Measurements from ENCODE around the gene STAP1.

STAP1 gene

DNA sequence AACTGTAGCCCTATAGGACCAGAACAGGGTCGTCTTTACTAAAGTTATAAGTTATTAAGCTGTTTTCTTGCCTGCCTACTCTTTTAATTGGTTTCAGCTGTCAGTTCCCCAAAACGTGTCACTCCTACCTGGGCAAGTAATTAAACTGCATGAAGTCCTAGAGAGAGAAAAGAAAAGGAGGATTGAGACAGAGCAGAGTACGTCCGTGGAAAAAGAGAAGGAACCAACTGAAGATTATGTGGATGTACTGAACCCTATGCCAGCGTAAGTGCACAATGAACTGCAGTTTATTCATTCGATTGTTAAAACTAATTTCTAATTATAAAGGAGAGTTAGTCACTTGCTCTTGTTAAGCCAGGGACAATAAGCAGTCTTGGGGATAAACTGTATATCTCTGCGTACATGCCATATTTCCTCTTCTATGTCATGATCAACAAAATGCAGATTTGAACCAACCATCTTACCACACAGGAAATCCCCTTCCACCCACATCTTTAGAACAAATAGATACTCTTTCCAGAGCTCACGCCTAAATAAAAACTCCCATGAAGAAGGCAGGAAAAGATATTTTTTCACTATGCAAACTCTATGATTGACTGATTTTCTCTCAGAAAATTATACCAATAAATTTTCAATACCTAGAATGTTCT is 22.8 kb downstream of the STAP1 start:
- Histone ChIP-seq H3F3A (ENCODE audit: control insufficient read depth, insufficient read depth) (no peaks in the 10 kb centered on the region; the same call in 1 of the 2 replicates), H3K4me1 (ENCODE audit: control insufficient read depth, low read length) (peaks cover 11% of the 10 kb centered on the region), H3K27ac (ENCODE audit: low read depth, low read length) (no peak overlapping the region), H3K4me2 (ENCODE audit: low read length) (no peak overlapping the region), H3K9me2 (replicated peaks; ENCODE audit: control insufficient read depth, low read length) (no peaks in the 10 kb centered on the region), H3K27me3 (ENCODE audit: control insufficient read depth, low read length) (no peaks in the 10 kb centered on the region), H3K9me3 (ENCODE audit: control insufficient read depth, insufficient read depth, low read length) (no peaks in the 10 kb centered on the region), H3K4me3 (ENCODE audit: low read length) (no peak overlapping the region), H3K36me3 (ENCODE audit: control insufficient read depth, low read length) (peaks cover 95% of the 10 kb centered on the region), H4K20me1 (ENCODE audit: control insufficient read depth, insufficient read depth, low read depth, low read length) (no peaks in the 10 kb centered on the region), H3K79me2 (ENCODE audit: control insufficient read depth, low read length) (peaks cover 22% of the 10 kb centered on the region)
- TF ChIP-seq, protein P1, sequence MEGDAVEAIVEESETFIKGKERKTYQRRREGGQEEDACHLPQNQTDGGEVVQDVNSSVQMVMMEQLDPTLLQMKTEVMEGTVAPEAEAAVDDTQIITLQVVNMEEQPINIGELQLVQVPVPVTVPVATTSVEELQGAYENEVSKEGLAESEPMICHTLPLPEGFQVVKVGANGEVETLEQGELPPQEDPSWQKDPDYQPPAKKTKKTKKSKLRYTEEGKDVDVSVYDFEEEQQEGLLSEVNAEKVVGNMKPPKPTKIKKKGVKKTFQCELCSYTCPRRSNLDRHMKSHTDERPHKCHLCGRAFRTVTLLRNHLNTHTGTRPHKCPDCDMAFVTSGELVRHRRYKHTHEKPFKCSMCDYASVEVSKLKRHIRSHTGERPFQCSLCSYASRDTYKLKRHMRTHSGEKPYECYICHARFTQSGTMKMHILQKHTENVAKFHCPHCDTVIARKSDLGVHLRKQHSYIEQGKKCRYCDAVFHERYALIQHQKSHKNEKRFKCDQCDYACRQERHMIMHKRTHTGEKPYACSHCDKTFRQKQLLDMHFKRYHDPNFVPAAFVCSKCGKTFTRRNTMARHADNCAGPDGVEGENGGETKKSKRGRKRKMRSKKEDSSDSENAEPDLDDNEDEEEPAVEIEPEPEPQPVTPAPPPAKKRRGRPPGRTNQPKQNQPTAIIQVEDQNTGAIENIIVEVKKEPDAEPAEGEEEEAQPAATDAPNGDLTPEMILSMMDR (IDR thresholded peaks at IDR 0.05; ENCODE audit: low read depth, low read length, poor library complexity, severe bottlenecking) = no peak
- TF ChIP-seq EZH2phosphoT487 (IDR thresholded peaks at IDR 0.05; ENCODE audit: borderline replicate concordance, low read length) = no peak

DNA sequence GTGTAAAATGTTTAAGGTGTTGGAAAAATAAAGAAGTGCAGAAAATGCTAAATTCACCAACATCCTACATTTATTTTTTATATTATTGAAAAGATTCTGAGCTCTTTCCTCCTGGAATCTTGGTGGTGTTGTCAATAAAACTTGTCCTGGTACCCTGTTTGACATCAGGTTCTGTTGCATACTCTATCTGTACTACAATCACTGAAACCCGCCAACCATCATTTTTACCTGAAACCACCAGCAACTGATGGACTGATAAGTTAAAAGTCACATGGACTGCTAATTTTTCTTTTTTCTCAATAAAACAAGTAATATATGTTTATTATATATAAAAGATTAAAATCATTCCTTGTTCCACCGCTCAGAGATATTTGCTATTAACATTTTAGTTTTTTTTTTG is 23.4 kb downstream of the STAP1 start:
- Histone ChIP-seq H3K27ac (ENCODE audit: low read depth, low read length) (no peak overlapping the region), H3K4me2 (ENCODE audit: low read length) (no peak overlapping the region), H3K4me3 (ENCODE audit: low read length) (no peak overlapping the region), H3K4me1 (ENCODE audit: control insufficient read depth, low read length) (peaks cover 5% of the 10 kb centered on the region), H4K20me1 (ENCODE audit: control insufficient read depth, insufficient read depth, low read depth, low read length) (no peaks in the 10 kb centered on the region), H3K9me3 (ENCODE audit: control insufficient read depth, insufficient read depth, low read length) (no peaks in the 10 kb centered on the region), H3F3A (ENCODE audit: control insufficient read depth, insufficient read depth) (no peaks in the 10 kb centered on the region; the same call in 1 of the 2 replicates), H3K9me2 (replicated peaks; ENCODE audit: control insufficient read depth, low read length) (no peaks in the 10 kb centered on the region), H3K36me3 (ENCODE audit: control insufficient read depth, low read length) (peaks cover 95% of the 10 kb centered on the region), H3K79me2 (ENCODE audit: control insufficient read depth, low read length) (peaks cover 16% of the 10 kb centered on the region), H3K27me3 (ENCODE audit: control insufficient read depth, low read length) (no peaks in the 10 kb centered on the region)
- TF ChIP-seq, protein P1 (IDR thresholded peaks at IDR 0.05; ENCODE audit: low read depth, low read length, poor library complexity, severe bottlenecking) = no peak
- TF ChIP-seq EZH2phosphoT487 (IDR thresholded peaks at IDR 0.05; ENCODE audit: borderline replicate concordance, low read length) = no peak

DNA sequence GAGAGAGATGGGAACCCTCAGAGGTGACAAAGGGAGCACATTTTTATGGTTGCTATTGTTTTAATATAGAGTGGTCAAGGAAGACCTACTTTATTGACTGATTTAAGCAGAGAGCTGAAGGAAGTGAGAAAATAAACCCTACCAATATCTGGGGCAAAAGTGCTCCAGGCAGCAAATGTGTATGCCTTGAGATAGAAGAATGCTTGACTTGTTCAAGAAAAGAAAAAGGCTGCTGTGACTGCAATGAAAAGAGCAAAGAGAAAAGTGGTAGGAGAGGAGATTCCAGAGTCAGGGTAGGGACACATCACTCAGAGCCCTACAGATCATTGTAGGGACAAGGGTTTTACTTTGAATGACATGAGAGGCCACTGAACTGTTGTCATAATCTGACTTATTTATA is 26.0 kb downstream of the STAP1 start:
- H3K27ac ChIP-seq (ENCODE audit: low read depth, low read length) = no peak overlapping the region
- H3K9me3 ChIP-seq (ENCODE audit: control insufficient read depth, insufficient read depth, low read length) = no peaks in the 10 kb centered on the region
- H3K9me2 ChIP-seq (replicated peaks; ENCODE audit: control insufficient read depth, low read length) = no peaks in the 10 kb centered on the region
- no peak overlapping the region for H3K4me2 ChIP-seq (ENCODE audit: low read length)
- peaks cover 95% of the 10 kb centered on the region for H3K36me3 ChIP-seq (ENCODE audit: control insufficient read depth, low read length)
- no peaks in the 10 kb centered on the region for H3K4me1 ChIP-seq (ENCODE audit: control insufficient read depth, low read length)
- H3F3A ChIP-seq (ENCODE audit: control insufficient read depth, insufficient read depth) = no peaks in the 10 kb centered on the region; the same call in 1 of the 2 replicates
- TF ChIP-seq, protein P1 (IDR thresholded peaks at IDR 0.05; ENCODE audit: low read depth, low read length, poor library complexity, severe bottlenecking) = no peak
- no peak for TF ChIP-seq EZH2phosphoT487 (IDR thresholded peaks at IDR 0.05; ENCODE audit: borderline replicate concordance, low read length)
- H3K79me2 ChIP-seq (ENCODE audit: control insufficient read depth, low read length) = 0 out of 2 replicates have a peak, but pooled peaks cover 3% of the 10 kb centered on the region
- no peaks in the 10 kb centered on the region for H3K27me3 ChIP-seq (ENCODE audit: control insufficient read depth, low read length)
- no peaks in the 10 kb centered on the region for H4K20me1 ChIP-seq (ENCODE audit: control insufficient read depth, insufficient read depth, low read depth, low read length)
- no peak overlapping the region for H3K4me3 ChIP-seq (ENCODE audit: low read length)

All from DOHH2 (cell line).